Skeletal muscle satellite cell (primary cell): Measurements from ENCODE around the gene KRTAP5-9.
"Not testable (repeated sequence)": the region's sequence is repeated elsewhere in the genome, so short reads cannot be mapped to it uniquely, and the experiment has no call there.

Experiments used
- H3K27me3 ChIP-seq: 2 replicates; pipeline ENCODE4 v1.7.0; 2013; ENCODE audit warnings: low read length; ENCODE audit not compliant: control insufficient read depth, insufficient read depth
- H3K36me3 ChIP-seq: 2 replicates; pipeline ENCODE4 v1.7.0; 2013; ENCODE audit warnings: mild to moderate bottlenecking, control low read depth, low read length; ENCODE audit not compliant: insufficient read depth
- H3K4me1 ChIP-seq: 2 replicates; pipeline ENCODE4 v1.7.0; 2013; ENCODE audit warnings: low read length; ENCODE audit not compliant: control insufficient read depth, insufficient read depth
- H3K4me2 ChIP-seq: 2 replicates; pipeline ENCODE4 v1.7.0; 2013; ENCODE audit warnings: mild to moderate bottlenecking, low read length
- H3K4me3 ChIP-seq: 2 replicates; pipeline ENCODE4 v1.7.0; 2013; ENCODE audit warnings: low read length
- H3K9ac ChIP-seq: 2 replicates; pipeline ENCODE4 v1.7.0; 2013; ENCODE audit warnings: mild to moderate bottlenecking, low read depth, low read length, moderate library complexity
- H3K9me3 ChIP-seq: replicated peaks from 2 replicates; pipeline ENCODE4 v1.7.0; 2013; ENCODE audit warnings: mild to moderate bottlenecking, control low read depth, low read length

KRTAP5-9 gene

GRCh38 chr11:71566626-71567599, 18.7 kb downstream of the KRTAP5-9 start:
- not testable (repeated sequence) for H3K9me3 ChIP-seq, H3K4me2 ChIP-seq
- peaks cover 50% of the 10 kb centered on the region for H3K27me3 ChIP-seq

DNA sequence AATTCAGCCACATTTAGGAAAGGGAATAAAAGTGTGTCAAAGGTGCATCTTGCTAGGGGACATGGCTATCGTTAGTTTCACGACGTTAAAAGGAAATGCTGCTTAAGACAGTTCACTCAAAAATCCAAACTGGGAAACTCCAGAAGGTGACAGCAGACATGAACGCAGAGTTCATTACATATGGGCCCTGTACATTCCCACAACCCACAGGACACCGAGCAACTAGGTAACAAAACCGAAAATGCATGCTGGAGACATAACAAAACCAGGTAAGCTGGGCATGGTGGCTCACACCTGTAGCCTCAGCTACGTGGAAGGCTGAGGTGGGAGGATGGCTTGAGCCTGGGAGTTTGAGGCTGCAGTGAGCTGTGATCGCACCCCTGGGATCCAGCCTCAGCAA, 19.4 kb downstream of the KRTAP5-9 start:
- not testable (repeated sequence) for H3K4me3 ChIP-seq, H3K36me3 ChIP-seq, H3K9me3 ChIP-seq, H3K4me2 ChIP-seq, H3K4me1 ChIP-seq, H3K9ac ChIP-seq
- peaks cover 45% of the 10 kb centered on the region for H3K27me3 ChIP-seq

More at GRCh38 chr11:71566626-71567599, 18.7 kb downstream of the KRTAP5-9 start:
- H3K9ac ChIP-seq, H3K36me3 ChIP-seq, H3K4me1 ChIP-seq, H3K4me3 ChIP-seq: not testable (repeated sequence)

GRCh38 chr11:71568704-71569349, 20.6 kb downstream of the KRTAP5-9 start:
- H3K27me3 ChIP-seq, result peaks cover 36% of the 10 kb centered on the region
- no peaks in the 10 kb centered on the region for H3K4me1 ChIP-seq
- no peak overlapping the region for H3K9ac ChIP-seq
- H3K9me3 ChIP-seq, result no peaks in the 10 kb centered on the region
- H3K4me2 ChIP-seq, result no peak overlapping the region
- H3K4me3 ChIP-seq, result no peak overlapping the region
- no peaks in the 10 kb centered on the region for H3K36me3 ChIP-seq

- not testable (repeated sequence) for H3K4me1 ChIP-seq, H3K9me3 ChIP-seq, H3K36me3 ChIP-seq, H3K4me3 ChIP-seq, H3K4me2 ChIP-seq, H3K9ac ChIP-seq
- peaks cover 40% of the 10 kb centered on the region for H3K27me3 ChIP-seq
Observed at GRCh38 chr11:71571101-71571850, 23.1 kb downstream of the KRTAP5-9 start.

GRCh38 chr11:71572811-71573210, 24.6 kb downstream of the KRTAP5-9 start:
- Histone ChIP-seq H3K9ac (no peak overlapping the region), H3K27me3 (peaks cover 31% of the 10 kb centered on the region), H3K9me3 (no peaks in the 10 kb centered on the region), H3K36me3 (no peaks in the 10 kb centered on the region), H3K4me3 (no peak overlapping the region), H3K4me2 (no peak overlapping the region), H3K4me1 (no peaks in the 10 kb centered on the region)

- no peak overlapping the region for H3K4me3 ChIP-seq
Observed at GRCh38 chr11:71574418-71574817, 26.2 kb downstream of the KRTAP5-9 start.

DNA sequence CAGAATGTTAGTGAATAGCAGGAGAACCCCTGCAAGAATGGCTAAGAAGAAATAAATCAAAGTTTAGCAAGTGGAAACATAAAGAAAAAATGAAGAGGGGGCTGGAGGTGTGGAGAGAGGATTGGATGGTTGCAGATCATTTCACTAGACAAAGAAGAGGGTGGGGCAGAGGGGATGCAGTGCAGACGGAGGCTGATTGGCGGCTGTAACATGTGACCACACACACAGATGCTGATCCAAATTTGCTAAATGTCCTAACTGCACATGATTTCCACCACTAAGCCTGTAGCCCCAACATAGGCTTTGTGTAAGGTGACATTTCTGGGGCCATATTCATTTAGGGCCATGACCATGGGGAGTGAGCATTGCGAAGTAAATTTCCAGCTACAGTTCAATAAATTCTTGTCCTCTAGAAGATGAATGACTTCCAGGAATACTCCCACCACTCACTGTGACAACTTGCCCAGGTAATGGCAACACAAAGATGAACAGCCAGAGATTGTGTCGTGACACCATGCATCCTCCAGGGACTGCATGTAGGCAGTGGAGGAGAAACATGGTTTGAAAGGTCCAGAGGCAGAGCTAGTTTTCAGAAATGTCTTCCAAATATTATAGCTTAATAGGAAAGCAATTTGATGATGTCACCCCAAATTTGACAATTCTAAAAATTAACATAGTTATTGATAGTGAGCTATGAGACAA, 27.7 kb downstream of the KRTAP5-9 start:
- Histone ChIP-seq H3K4me3 (no peak overlapping the region), H3K36me3 (no peaks in the 10 kb centered on the region), H3K4me1 (no peaks in the 10 kb centered on the region)

More at GRCh38 chr11:71574418-71574817, 26.2 kb downstream of the KRTAP5-9 start:
- no peak overlapping the region for H3K4me2 ChIP-seq
- H3K27me3 ChIP-seq, result peaks cover 23% of the 10 kb centered on the region
- H3K9ac ChIP-seq, result no peak overlapping the region
- no peaks in the 10 kb centered on the region for H3K4me1 ChIP-seq
- no peaks in the 10 kb centered on the region for H3K9me3 ChIP-seq
- H3K36me3 ChIP-seq, result no peaks in the 10 kb centered on the region

GRCh38 chr11:71576688-71577465, 28.7 kb downstream of the KRTAP5-9 start:
- not testable (repeated sequence) for H3K9ac ChIP-seq, H3K4me3 ChIP-seq, H3K36me3 ChIP-seq, H3K4me1 ChIP-seq, H3K4me2 ChIP-seq, H3K9me3 ChIP-seq
- peaks cover 16% of the 10 kb centered on the region for H3K27me3 ChIP-seq

More for the DNA sequence above, 27.7 kb downstream of the KRTAP5-9 start:
- peaks cover 16% of the 10 kb centered on the region for H3K27me3 ChIP-seq
- no peaks in the 10 kb centered on the region for H3K9me3 ChIP-seq
- H3K9ac ChIP-seq, result no peak overlapping the region
- H3K4me2 ChIP-seq, result no peak overlapping the region

- H3K4me2 ChIP-seq, result no peak overlapping the region
- no peaks in the 10 kb centered on the region for H3K4me1 ChIP-seq
- H3K36me3 ChIP-seq, result no peaks in the 10 kb centered on the region
- no peak overlapping the region for H3K9ac ChIP-seq
- no peak overlapping the region for H3K4me3 ChIP-seq
- H3K9me3 ChIP-seq, result no peaks in the 10 kb centered on the region
- peaks cover 16% of the 10 kb centered on the region for H3K27me3 ChIP-seq
Observed at GRCh38 chr11:71577469-71578004, 29.3 kb downstream of the KRTAP5-9 start.

DNA sequence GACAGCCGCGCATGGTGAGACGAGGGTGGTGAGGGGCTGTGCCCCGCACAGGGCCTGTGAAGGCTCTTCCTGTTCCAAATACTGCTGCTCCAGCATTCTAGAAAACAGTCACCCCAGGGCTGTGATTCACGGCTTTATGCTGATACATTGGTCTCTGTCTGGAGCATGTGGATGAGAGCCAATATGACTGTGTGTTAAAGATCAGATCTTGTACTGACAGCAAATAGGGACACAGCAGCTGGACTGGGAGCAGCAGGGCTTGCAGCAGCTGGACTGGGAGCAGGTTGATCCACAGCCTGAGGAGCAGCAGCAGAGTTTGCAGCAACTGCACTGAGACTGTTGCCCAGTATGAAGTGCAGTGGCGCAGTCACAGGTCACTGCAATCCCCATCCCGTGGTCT, 31.3 kb downstream of the KRTAP5-9 start:
- H3K4me3 ChIP-seq, H3K9me3 ChIP-seq, H3K4me1 ChIP-seq, H3K4me2 ChIP-seq, H3K36me3 ChIP-seq, H3K9ac ChIP-seq: not testable (repeated sequence)
- peaks cover 20% of the 10 kb centered on the region for H3K27me3 ChIP-seq
